HG03175 (cell line): ENCODE results near the gene HNRNPA0.

Source experiments
- ATAC-seq: cut with Tn5 transposase; IDR thresholded peaks from one replicate; pipeline ENCODE4 v1.9.1; 2021; ENCODE audit warnings: mild to moderate bottlenecking, moderate library complexity; ENCODE audit not compliant: unreplicated experiment

The HNRNPA0 gene

GRCh38 chr5:137754961-137755762, 999 bp upstream of the HNRNPA0 start:
- peak; percentile 9 for ATAC-seq

GRCh38 chr5:137753691-137754187, 424 bp downstream of the HNRNPA0 start:
- peak; percentile 6 for ATAC-seq

GRCh38 chr5:137752905-137753690, 1.1 kb downstream of the HNRNPA0 start:
- ATAC-seq, result no peak

GRCh38 chr5:137751869-137752491, 2.2 kb downstream of the HNRNPA0 start:
- ATAC-seq, result no peak

- no peak for ATAC-seq
Measured at GRCh38 chr5:137750436-137750835, 3.7 kb downstream of the HNRNPA0 start.

- ATAC-seq, result no peak
Measured at GRCh38 chr5:137747848-137748247, 6.3 kb downstream of the HNRNPA0 start.

- ATAC-seq, result peak; percentile 58
Measured at GRCh38 chr5:137743031-137743640, 11.0 kb downstream of the HNRNPA0 start.

GRCh38 chr5:137741718-137742117, 12.4 kb downstream of the HNRNPA0 start:
- ATAC-seq, result no peak

GRCh38 chr5:137739737-137740136, 14.4 kb downstream of the HNRNPA0 start:
- no peak for ATAC-seq

- ATAC-seq, result no peak
Measured at GRCh38 chr5:137738947-137739346, 15.2 kb downstream of the HNRNPA0 start.

GRCh38 chr5:137737349-137738131, 16.6 kb downstream of the HNRNPA0 start:
- ATAC-seq, result no peak

GRCh38 chr5:137736496-137736895, 17.7 kb downstream of the HNRNPA0 start:
- no peak for ATAC-seq

- ATAC-seq, result peak; percentile 48
Measured at GRCh38 chr5:137735555-137736284, 18.4 kb downstream of the HNRNPA0 start, which contains the start of gene KLHL3. TSS of gene KLHL3 (minus strand) at chr5:137736089. CDS start at chr5:137735646, 443 bp downstream.

GRCh38 chr5:137734962-137735554, 19.1 kb downstream of the HNRNPA0 start:
- peak; percentile 28 for ATAC-seq

GRCh38 chr5:137734331-137734730, 19.8 kb downstream of the HNRNPA0 start:
- no peak for ATAC-seq

GRCh38 chr5:137733922-137734321, 20.2 kb downstream of the HNRNPA0 start:
- no peak for ATAC-seq

- no peak for ATAC-seq
Measured at GRCh38 chr5:137733006-137733405, 21.2 kb downstream of the HNRNPA0 start.

- no peak for ATAC-seq
Measured at GRCh38 chr5:137731176-137731575, 23.0 kb downstream of the HNRNPA0 start.

GRCh38 chr5:137730336-137730735, 23.8 kb downstream of the HNRNPA0 start:
- no peak for ATAC-seq
